BLaER1 (cell line): Measurements from ENCODE around the gene TEX47.

ENCODE experiments used
- H3K27ac ChIP-seq: shearing (Covaris generic); formaldehyde crosslinking; 2 replicates; pipeline ENCODE4 v1.8.1; 2022
- H3K27me3 ChIP-seq: shearing (Covaris generic); formaldehyde crosslinking; 2 replicates; pipeline ENCODE4 v1.8.1; 2022
- H3K36me3 ChIP-seq: shearing (Covaris generic); formaldehyde crosslinking; 2 replicates; pipeline ENCODE4 v1.8.1; 2022
- H3K4me1 ChIP-seq: shearing (Covaris generic); formaldehyde crosslinking; 2 replicates; pipeline ENCODE4 v1.8.1; 2022
- H3K4me2 ChIP-seq: shearing (Covaris generic); formaldehyde crosslinking; 2 replicates; pipeline ENCODE4 v1.8.1; 2022
- H3K4me3 ChIP-seq: shearing (Covaris generic); formaldehyde crosslinking; 2 replicates; pipeline ENCODE4 v1.8.1; 2022
- H3K9ac ChIP-seq: shearing (Covaris generic); formaldehyde crosslinking; 2 replicates; pipeline ENCODE4 v1.8.1; 2022
- H3K9me3 ChIP-seq: shearing (Covaris generic); formaldehyde crosslinking; 2 replicates; pipeline ENCODE4 v1.8.1; 2022
- H4K20me1 ChIP-seq: shearing (Covaris generic); formaldehyde crosslinking; 2 replicates; pipeline ENCODE4 v1.8.1; 2022
- Cebpa-rat ChIP-seq: shearing (Covaris generic); IDR thresholded peaks from 2 replicates; pipeline ENCODE4 v1.8.1; 2022

TEX47 gene

DNA sequence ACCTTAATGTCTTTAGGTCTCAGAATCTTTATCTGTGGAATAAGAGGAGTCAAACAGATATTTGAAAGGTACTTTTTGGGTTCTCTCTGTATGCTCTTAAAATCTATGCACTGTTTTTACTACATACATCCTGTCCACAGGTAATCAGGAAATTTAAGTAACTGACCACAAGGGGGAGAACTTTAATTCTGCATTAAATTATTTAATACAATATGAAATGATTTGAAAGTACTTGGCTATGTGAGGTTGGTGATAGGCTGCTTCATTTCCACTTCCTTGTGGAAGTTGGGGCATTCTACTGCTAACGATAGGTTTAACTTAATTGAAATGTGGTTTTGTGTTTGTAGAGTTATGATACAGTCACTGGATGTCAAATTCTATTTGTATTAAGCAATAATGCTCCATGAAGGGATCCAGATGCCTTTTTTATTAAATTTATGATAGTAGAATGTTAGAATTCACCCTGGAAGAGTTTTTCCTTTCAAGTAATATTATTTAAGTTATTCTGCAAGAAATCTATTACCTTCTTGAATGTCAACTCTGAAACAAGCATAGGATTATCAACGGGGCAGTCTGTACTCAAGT is 6.0 kb downstream of the TEX47 start:
- no peaks in the 10 kb centered on the region for H4K20me1 ChIP-seq
- H3K9me3 ChIP-seq: no peaks in the 10 kb centered on the region
- no peaks in the 10 kb centered on the region for H3K4me1 ChIP-seq
- H3K9ac ChIP-seq: no peak overlapping the region
- H3K27me3 ChIP-seq: no peaks in the 10 kb centered on the region
- H3K36me3 ChIP-seq: no peaks in the 10 kb centered on the region
- TF ChIP-seq Cebpa-rat: no peak
- no peak overlapping the region for H3K4me2 ChIP-seq
- H3K27ac ChIP-seq: no peak overlapping the region
- H3K4me3 ChIP-seq: no peak overlapping the region

DNA sequence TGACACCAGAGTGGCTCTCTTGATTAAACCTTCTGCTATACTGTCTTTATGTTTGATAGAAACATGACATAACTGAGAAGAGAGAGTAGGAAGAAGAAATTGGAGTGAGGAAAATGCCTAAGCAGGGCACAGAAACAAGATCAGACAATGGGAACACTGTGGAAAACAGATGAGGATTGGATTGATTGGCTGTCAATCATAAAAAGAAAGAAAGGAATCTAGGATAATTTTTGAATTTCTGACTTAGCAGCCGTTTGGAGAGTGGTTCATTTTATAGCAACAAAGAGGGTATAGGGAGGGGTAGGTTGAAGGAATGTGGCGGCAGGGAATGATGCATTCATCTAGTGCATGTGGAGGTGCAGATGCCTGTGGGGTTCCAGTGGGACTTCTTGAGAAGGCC is 7.8 kb downstream of the TEX47 start:
- Histone ChIP-seq H3K27me3 (no peaks in the 10 kb centered on the region), H4K20me1 (no peaks in the 10 kb centered on the region), H3K4me3 (no peak overlapping the region), H3K36me3 (no peaks in the 10 kb centered on the region), H3K9ac (no peak overlapping the region), H3K4me1 (no peaks in the 10 kb centered on the region), H3K9me3 (no peaks in the 10 kb centered on the region), H3K4me2 (no peak overlapping the region), H3K27ac (no peak overlapping the region)
- TF ChIP-seq Cebpa-rat: no peak

- no peaks in the 10 kb centered on the region for H3K36me3 ChIP-seq
- no peak overlapping the region for H3K9ac ChIP-seq
- H3K4me2 ChIP-seq: no peak overlapping the region
- no peak overlapping the region for H3K4me3 ChIP-seq
- no peaks in the 10 kb centered on the region for H3K27me3 ChIP-seq
- no peaks in the 10 kb centered on the region for H3K9me3 ChIP-seq
- H3K4me1 ChIP-seq: no peaks in the 10 kb centered on the region
- no peak for TF ChIP-seq Cebpa-rat
- no peak overlapping the region for H3K27ac ChIP-seq
- no peaks in the 10 kb centered on the region for H4K20me1 ChIP-seq
Observed at GRCh38 chr7:88775838-88776237, 19.7 kb downstream of the TEX47 start.

DNA sequence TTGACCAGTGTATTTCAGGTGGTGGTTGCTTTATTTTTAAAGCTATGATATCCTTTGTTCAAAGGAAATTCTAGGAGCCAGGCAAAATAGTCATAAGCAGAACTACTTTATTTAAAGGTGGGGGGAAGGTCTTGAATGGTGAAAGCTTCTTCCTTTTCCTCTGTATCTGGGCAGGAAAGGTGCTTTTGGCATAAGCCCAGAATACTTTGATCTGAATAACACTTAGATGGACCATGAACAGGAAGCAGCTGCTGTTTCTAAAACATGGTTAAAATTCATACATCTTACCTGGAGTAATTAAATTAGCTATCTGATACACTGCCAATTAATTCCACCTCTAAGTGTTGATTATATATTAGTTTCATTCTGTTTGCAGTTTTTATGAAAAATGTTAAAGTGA is 22.8 kb downstream of the TEX47 start:
- TF ChIP-seq Cebpa-rat: no peak
- no peak overlapping the region for H3K9ac ChIP-seq
- no peaks in the 10 kb centered on the region for H3K36me3 ChIP-seq
- no peaks in the 10 kb centered on the region for H3K27me3 ChIP-seq
- H3K9me3 ChIP-seq: no peaks in the 10 kb centered on the region
- H3K4me1 ChIP-seq: no peaks in the 10 kb centered on the region
- H4K20me1 ChIP-seq: no peaks in the 10 kb centered on the region
- H3K4me2 ChIP-seq: no peak overlapping the region
- no peak overlapping the region for H3K27ac ChIP-seq
- no peak overlapping the region for H3K4me3 ChIP-seq

- Histone ChIP-seq H4K20me1 (no peaks in the 10 kb centered on the region), H3K9me3 (no peaks in the 10 kb centered on the region), H3K9ac (no peak overlapping the region), H3K4me1 (no peaks in the 10 kb centered on the region), H3K36me3 (no peaks in the 10 kb centered on the region), H3K4me3 (no peak overlapping the region), H3K4me2 (no peak overlapping the region), H3K27ac (no peak overlapping the region), H3K27me3 (no peaks in the 10 kb centered on the region)
- TF ChIP-seq Cebpa-rat: no peak
Observed at GRCh38 chr7:88771417-88771816, 24.1 kb downstream of the TEX47 start.

DNA sequence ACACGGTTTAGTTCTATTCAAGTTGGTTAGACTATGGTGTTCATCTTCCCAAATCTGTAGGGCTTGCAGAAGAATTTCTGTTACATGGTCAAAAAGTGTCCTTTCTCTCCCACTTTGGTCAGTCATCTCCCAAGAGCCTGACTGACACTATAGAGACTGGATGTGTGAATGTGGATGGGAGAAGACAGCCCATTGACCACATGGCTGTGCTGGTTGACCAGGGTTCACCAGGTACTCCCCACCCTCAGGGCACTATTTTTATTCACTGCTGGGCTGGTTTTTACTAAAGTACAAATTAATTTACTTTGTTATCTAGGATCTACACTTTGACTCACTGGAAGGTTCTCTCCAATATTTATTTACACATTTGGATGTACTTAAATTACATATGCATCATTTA is 33.8 kb downstream of the TEX47 start:
- Histone ChIP-seq H4K20me1 (peaks cover 5% of the 10 kb centered on the region; the same call in 1 of the 2 replicates), H3K9me3 (peaks cover 5% of the 10 kb centered on the region; the same call in 1 of the 2 replicates), H3K9ac (no peak overlapping the region), H3K4me3 (no peak overlapping the region), H3K36me3 (no peaks in the 10 kb centered on the region), H3K4me1 (no peaks in the 10 kb centered on the region), H3K27me3 (peaks cover 40% of the 10 kb centered on the region), H3K4me2 (no peak overlapping the region), H3K27ac (no peak overlapping the region)
- no peak for TF ChIP-seq Cebpa-rat

DNA sequence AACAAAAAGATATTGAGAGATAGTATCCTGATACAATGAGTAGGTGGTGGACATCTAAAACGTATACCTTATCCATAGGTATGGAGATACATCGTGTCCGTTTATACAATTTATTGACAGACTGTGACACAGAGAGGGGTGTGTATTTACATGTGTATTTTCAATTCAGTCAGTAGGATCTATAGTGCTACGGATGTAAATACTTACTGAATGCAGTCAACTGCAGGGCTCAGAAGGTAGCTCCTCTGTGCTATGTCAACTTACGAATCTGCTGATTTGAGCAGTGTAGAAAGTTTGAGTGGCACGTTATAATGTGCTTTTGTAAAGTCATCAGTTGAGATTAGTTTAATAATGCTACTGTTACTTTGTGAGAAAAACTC is 35.4 kb downstream of the TEX47 start:
- no peak overlapping the region for H3K27ac ChIP-seq
- H3K4me3 ChIP-seq: no peak overlapping the region
- H3K36me3 ChIP-seq: no peaks in the 10 kb centered on the region
- H3K9me3 ChIP-seq: peaks cover 5% of the 10 kb centered on the region; the same call in 1 of the 2 replicates
- H3K4me2 ChIP-seq: no peak overlapping the region
- peaks cover 40% of the 10 kb centered on the region for H3K27me3 ChIP-seq
- peaks cover 5% of the 10 kb centered on the region; the same call in 1 of the 2 replicates for H4K20me1 ChIP-seq
- TF ChIP-seq Cebpa-rat: no peak
- H3K4me1 ChIP-seq: no peaks in the 10 kb centered on the region
- H3K9ac ChIP-seq: no peak overlapping the region

GRCh38 chr7:88759230-88760135 is 36.1 kb downstream of the TEX47 start, which contains the start of gene ZNF804B:
ZNF804B (plus strand) TSS chr7:88759700; CDS start chr7:88759977, 277 bp downstream.
- TF ChIP-seq Cebpa-rat: no peak
- Histone ChIP-seq H4K20me1 (peaks cover 5% of the 10 kb centered on the region; the same call in 1 of the 2 replicates), H3K9ac (no peak within 1 kb of the TSS), H3K27me3 (peaks cover 40% of the 10 kb centered on the region), H3K27ac (no peak within 1 kb of the TSS), H3K4me3 (peak within 1 kb of the TSS; percentile 56), H3K36me3 (no peaks in the 10 kb centered on the region), H3K4me2 (peak within 1 kb of the TSS; percentile 62), H3K4me1 (no peaks in the 10 kb centered on the region), H3K9me3 (peaks cover 5% of the 10 kb centered on the region; the same call in 1 of the 2 replicates)

DNA sequence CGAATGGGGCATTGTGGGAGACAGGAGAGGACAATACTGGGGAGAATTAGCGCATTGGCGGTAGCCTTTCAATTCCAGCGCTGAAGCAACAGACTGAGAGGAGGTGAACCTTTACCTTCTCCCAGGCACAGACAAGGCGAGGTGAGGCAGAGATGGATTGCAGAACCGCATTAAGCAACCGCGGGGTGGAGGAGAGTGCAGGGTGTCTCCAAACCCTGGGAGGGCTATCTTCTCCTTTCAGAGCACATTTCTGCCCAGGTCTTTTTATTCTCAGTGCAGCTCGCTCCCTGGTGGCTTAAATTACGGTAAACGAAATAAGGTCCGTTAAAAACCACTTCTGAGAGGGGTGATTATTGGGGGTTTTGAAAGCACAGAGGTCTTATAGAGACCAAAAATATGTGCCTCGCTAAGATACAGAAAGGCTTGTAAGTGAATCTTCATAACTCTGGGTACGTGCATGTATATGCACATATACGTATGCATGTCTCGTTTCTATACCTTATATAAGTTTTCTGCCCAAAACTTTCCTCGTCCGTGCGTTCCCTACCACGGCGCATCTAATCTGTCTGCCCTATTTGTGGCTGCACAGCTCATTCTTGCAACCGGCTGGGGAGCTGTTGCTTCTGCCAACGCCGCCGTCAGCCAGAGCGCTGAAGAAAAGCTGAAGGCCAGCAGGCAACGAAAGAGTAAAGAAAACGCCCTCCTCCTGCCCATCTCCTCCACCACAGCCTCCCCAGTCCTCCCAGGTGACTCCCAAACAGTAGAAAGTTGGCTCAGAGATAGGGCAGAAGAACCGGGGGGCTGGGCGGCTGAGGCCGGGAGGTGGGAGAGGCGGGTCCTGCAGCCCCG is 36.9 kb downstream of the TEX47 start:
- H3K4me2 ChIP-seq: peak overlapping the region; percentile 62
- no peak overlapping the region for H3K9ac ChIP-seq

More for the DNA sequence above, 36.9 kb downstream of the TEX47 start:
- peaks cover 40% of the 10 kb centered on the region for H3K27me3 ChIP-seq
- H3K4me1 ChIP-seq: no peaks in the 10 kb centered on the region
- H3K4me3 ChIP-seq: peak overlapping the region; percentile 56
- no peak for TF ChIP-seq Cebpa-rat
- H3K9me3 ChIP-seq: peaks cover 5% of the 10 kb centered on the region; the same call in 1 of the 2 replicates
- no peaks in the 10 kb centered on the region for H3K36me3 ChIP-seq
- H3K27ac ChIP-seq: no peak overlapping the region
- peaks cover 5% of the 10 kb centered on the region; the same call in 1 of the 2 replicates for H4K20me1 ChIP-seq
